Fibroblast of the aortic adventitia (primary cell): ENCODE results near the gene GPRC6A. TPM values are rescaled to one million over a fixed set of nuclear protein-coding genes. Genes with fewer than 3 reads are reported as not detected.

Experiments used
- DNase-seq: peaks from one replicate; pipeline ENCODE4 v3.0.0-alpha.2; 2010; ENCODE audit warnings: low read depth
- H3K4me3 ChIP-seq: 2 replicates; pipeline ENCODE4 v1.5.1; 2011; ENCODE audit warnings: low read depth, mild to moderate bottlenecking, control low read depth, low read length, moderate library complexity
- total RNA-seq: library from RNA; depleted of rRNA; stranded (reverse); fragments of >200 nt; gene quantifications from 2 replicates; pipeline ENCODE4 v1.2.3, GENCODE V29; 2012; ENCODE audit warnings: low replicate concordance
- TF ChIP-seq, protein P1 (sequence below): IDR thresholded peaks from 2 replicates; pipeline ENCODE4 v1.5.1; 2011; ENCODE audit warnings: mild to moderate bottlenecking, low read length, control low read depth, inconsistent platforms; ENCODE audit not compliant: insufficient read depth

GPRC6A gene
- total RNA-seq, 1 donor: not detected

DNA sequence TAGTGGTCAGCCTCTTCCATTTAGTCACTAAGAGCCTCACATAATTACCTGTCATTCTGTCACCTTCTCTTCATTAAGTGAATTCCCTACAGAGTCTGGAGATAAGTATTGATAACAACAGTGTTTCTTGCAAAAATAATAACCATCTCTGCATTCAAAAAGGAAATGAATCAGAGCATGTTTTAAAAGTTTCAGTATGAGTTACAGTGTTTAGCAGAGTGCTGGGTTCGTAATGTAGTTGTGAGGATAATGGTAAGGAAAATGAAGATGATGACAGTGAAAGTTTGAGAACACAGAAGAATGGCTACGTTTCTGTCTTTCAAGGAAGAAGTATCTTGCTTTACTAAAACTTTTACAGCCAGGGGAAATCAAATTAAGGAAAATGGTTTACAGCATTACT lies 31.3 kb downstream of the GPRC6A start:
- TF ChIP-seq, protein P1, sequence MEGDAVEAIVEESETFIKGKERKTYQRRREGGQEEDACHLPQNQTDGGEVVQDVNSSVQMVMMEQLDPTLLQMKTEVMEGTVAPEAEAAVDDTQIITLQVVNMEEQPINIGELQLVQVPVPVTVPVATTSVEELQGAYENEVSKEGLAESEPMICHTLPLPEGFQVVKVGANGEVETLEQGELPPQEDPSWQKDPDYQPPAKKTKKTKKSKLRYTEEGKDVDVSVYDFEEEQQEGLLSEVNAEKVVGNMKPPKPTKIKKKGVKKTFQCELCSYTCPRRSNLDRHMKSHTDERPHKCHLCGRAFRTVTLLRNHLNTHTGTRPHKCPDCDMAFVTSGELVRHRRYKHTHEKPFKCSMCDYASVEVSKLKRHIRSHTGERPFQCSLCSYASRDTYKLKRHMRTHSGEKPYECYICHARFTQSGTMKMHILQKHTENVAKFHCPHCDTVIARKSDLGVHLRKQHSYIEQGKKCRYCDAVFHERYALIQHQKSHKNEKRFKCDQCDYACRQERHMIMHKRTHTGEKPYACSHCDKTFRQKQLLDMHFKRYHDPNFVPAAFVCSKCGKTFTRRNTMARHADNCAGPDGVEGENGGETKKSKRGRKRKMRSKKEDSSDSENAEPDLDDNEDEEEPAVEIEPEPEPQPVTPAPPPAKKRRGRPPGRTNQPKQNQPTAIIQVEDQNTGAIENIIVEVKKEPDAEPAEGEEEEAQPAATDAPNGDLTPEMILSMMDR: no peak
- no peak for DNase-seq
- no peak overlapping the region for H3K4me3 ChIP-seq

DNA sequence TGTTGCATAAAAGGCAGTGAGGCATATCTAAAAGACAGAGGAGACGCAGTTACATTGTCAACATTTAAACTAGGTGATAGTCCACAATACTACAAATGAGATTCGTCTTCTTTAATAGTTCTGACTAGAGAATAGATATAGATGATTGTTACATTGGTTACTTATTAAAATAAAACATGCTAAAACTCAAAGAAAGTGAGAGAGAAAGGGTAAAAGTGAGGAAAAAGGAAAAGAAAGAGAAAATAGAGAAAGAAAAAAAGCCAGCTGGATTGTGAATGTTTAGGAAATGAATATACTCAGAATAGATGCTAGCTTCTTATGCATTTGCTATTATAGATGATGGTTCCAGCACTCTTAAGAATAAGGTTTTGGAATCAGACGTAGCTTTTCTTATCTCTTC lies 35.7 kb downstream of the GPRC6A start:
- no peak overlapping the region for H3K4me3 ChIP-seq
- TF ChIP-seq, protein P1: no peak

DNA sequence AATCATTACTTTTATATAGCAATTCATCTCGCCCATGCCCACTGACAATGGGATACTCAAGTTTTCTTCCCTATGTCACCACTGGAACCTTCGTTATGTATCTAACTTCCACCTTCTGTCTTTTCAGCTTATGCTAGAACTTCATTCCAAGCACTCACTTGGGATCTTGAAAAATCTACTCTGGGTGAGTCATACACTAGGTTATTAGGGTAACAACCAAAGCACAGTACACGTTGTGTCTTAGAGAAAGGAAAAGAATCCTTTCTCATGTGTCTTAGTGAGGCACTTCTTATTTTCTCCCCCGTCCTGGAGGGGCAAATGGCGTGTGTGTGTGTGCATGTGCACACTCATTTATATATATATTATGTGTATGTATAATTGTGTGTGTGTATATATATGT lies 45.0 kb downstream of the GPRC6A start:
- no peak overlapping the region for H3K4me3 ChIP-seq
- TF ChIP-seq, protein P1: no peak
- DNase-seq: no peak

More for the DNA sequence above, 35.7 kb downstream of the GPRC6A start:
- DNase-seq: no peak

DNA sequence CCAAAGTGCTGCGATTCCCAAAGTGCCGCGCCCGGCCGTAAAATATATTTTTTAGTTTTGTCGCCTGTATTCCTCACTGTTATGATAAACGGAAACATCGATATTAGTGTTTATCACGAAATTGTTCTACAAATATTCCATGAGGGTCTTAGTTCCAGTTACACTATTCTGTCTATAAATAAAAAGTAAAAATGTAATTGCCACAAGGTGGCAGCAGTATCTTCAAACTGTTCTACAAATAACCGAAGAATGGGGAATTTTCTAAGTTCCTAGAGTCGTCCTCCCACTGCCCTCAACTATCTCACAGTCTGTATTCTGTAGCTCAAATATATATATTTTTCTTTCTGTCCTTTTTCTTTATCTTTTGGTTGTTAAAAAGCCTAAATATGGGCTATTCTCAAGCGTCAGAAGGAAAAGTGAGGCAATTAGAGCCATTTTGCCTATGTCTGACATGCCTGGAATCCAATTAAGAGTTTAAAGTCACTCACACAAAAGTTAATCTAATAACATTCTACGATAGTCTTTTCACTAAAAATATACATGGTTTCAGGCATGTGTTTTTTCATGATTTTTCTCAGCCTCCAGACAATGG lies 49.2 kb downstream of the GPRC6A start:
- no peak overlapping the region for H3K4me3 ChIP-seq

DNA sequence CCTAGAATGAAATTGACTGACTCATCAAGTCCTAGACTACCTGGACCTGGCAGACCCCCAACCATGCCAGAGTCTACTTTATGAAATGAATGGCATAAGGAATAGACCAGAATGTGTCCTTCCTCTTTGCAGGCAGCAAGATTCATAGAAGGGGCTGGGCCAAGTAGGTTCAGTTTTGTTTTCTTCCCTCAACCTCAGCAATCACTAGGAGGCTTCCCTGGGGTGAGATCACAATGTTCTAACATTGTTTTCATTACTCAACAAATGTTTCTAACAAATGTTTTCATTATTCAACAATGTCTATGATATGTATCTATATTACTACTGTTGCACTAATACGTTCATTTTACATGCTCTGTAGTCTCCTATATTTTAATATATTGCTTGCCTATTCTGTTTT lies 55.0 kb downstream of the GPRC6A start:
- H3K4me3 ChIP-seq: no peak overlapping the region
- DNase-seq: no peak
- TF ChIP-seq, protein P1: no peak

More for the DNA sequence above, 49.2 kb downstream of the GPRC6A start:
- TF ChIP-seq, protein P1: peak; percentile 39
- DNase-seq: peak; percentile 55

DNA sequence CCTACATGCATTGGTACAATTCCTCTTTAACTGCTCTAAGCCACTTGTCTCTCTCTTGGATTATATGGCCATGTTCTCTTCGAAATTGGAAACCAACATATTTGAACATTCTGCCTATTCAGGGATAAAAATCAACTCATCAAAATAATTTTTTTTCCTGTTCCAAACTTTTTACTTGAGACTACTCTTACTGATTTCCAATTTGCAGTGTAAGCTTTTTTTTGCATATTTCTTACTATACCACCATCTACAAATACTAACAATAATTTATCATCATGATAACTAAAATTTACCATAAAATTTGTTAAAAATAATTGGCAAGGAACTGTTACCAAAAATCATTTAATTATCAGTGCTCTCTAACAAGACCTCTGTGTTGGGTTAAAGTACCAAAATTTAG lies 56.4 kb downstream of the GPRC6A start:
- DNase-seq: no peak
- no peak overlapping the region for H3K4me3 ChIP-seq
- TF ChIP-seq, protein P1: no peak

DNA sequence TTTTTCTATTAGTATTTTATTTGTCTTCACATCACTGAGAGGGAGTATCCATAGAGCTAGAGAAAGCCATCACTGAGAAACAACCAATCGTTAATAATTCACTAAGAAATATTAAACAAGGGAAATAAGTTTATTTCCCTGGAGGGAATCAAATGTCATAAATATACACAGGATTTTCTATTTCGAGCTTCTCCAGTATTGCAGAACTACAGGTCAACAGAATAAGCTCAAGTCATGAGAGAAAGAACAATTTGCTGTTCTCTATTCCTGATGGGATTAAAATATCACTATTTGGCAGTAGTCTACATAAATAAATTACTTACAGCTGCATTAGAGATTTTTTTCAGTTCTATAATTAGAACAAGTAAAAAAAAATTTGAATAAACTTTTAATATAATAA lies 61.2 kb downstream of the GPRC6A start:
- TF ChIP-seq, protein P1: no peak
- no peak overlapping the region for H3K4me3 ChIP-seq
- no peak for DNase-seq
